ENCODE results near the gene PDS5B. TPM values are rescaled to one million over a fixed set of nuclear protein-coding genes. Genes with fewer than 3 reads are reported as not detected.

The PDS5B gene, protein sequence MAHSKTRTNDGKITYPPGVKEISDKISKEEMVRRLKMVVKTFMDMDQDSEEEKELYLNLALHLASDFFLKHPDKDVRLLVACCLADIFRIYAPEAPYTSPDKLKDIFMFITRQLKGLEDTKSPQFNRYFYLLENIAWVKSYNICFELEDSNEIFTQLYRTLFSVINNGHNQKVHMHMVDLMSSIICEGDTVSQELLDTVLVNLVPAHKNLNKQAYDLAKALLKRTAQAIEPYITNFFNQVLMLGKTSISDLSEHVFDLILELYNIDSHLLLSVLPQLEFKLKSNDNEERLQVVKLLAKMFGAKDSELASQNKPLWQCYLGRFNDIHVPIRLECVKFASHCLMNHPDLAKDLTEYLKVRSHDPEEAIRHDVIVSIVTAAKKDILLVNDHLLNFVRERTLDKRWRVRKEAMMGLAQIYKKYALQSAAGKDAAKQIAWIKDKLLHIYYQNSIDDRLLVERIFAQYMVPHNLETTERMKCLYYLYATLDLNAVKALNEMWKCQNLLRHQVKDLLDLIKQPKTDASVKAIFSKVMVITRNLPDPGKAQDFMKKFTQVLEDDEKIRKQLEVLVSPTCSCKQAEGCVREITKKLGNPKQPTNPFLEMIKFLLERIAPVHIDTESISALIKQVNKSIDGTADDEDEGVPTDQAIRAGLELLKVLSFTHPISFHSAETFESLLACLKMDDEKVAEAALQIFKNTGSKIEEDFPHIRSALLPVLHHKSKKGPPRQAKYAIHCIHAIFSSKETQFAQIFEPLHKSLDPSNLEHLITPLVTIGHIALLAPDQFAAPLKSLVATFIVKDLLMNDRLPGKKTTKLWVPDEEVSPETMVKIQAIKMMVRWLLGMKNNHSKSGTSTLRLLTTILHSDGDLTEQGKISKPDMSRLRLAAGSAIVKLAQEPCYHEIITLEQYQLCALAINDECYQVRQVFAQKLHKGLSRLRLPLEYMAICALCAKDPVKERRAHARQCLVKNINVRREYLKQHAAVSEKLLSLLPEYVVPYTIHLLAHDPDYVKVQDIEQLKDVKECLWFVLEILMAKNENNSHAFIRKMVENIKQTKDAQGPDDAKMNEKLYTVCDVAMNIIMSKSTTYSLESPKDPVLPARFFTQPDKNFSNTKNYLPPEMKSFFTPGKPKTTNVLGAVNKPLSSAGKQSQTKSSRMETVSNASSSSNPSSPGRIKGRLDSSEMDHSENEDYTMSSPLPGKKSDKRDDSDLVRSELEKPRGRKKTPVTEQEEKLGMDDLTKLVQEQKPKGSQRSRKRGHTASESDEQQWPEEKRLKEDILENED (N-terminal part only)
- 8.3 to 13.2 TPM (median 9.0 TPM) in 5 replicates for total RNA-seq (2022; extraction: Qiagen RNA extraction)

DNA sequence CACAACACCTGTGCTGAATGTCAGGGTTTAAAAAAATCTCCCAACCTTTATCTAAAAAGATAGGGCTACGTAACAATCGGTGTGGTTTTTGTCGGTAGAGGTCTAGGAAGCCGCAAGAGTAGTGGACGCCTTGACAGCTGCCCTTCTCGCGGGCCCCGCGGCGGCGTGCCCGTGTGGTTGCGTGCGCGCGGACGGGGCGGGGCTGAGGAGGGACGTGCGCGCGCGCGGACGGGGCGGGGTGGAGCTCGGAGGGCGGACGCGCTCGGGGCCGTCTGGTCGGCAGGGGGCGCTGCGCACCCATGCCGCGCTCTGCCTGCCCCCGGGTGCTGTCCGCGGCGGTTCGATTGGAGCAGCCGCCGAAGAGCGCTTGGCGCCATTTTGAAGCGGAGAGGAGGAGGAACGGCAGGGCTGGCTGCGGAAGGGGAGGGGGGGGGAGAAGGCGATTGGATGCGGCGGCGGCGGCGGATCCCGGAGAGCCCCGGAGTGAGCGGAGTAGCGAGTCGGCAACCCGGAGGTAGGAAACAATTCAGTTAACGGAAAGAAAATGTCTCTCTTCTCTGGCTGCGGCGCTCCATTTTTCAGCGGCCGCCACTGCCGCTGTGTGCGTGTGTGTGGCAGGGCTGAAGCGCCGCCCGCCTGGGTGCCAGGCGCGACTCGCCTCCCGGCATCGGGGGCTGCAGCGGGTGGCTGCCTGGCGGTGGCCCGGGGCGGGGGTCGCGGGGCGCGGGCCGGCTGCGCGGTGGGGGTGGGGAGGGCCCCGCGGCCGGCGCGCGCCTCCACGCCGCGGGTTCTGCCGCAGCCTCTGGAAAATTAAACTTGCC, at the start of gene PDS5B:
Gene PDS5B, plus strand, starts transcription at position 373 of the 821 bp plus-strand sequence. CDS start 62,321 bp downstream, outside the sequence.

GRCh38 chr13:32538621-32539246, 47.5 kb upstream of the PDS5B start, which contains the start of gene N4BP2L2:
N4BP2L2 (minus strand) TSS chr13:32538795; CDS start chr13:32537027, 1,768 bp downstream.

Other genes starting within 250 kb of the PDS5B start
- gene N4BP2L1, start 158.3 kb upstream of the PDS5B start, total RNA-seq (2022; extraction: Qiagen RNA extraction), result 0.24 to 0.83 TPM (median 0.54 TPM) in 5 replicates
- 18.9 to 22.9 TPM (median 20.6 TPM) in 5 replicates for gene N4BP2L2, start 47.7 kb upstream of the PDS5B start, total RNA-seq (2022; extraction: Qiagen RNA extraction)

Data from A549 treated with Hydrocortisone at 1 μM for 4 hours (cell line).